ENCODE results near the gene PHLDB2. TPM values are rescaled to one million over a fixed set of nuclear protein-coding genes. Genes with fewer than 3 reads are reported as not detected.
"Not testable (repeated sequence)": the region's sequence is repeated elsewhere in the genome, so short reads cannot be mapped to it uniquely, and the experiment has no call there.

PHLDB2 gene
- total RNA-seq, 1 donor from 2014 or later: 2.5 TPM

GRCh38 chr3:111813979-111814378, 45.1 kb upstream of the PHLDB2 start:
- no peak overlapping the region for H3K4me3 Mint-ChIP-seq
- no peaks in the 10 kb centered on the region for H3K4me1 Mint-ChIP-seq
- no peaks in the 10 kb centered on the region for H3K36me3 Mint-ChIP-seq (ENCODE audit: low read depth)
- H3K9me3 Mint-ChIP-seq: peaks cover 15% of the 10 kb centered on the region
- intact Hi-C loops (cut with micrococcal nuclease): no loop called here
- POLR2A ChIA-PET: no interaction called here
- CTCF ChIA-PET: no interaction called here
- DNase-seq (no peak), ATAC-seq (ENCODE audit: low read depth) (no peak)
- H3K27me3 Mint-ChIP-seq: peaks cover 10% of the 10 kb centered on the region
- H3K27ac Mint-ChIP-seq: no peak overlapping the region
- TF ChIP-seq CTCF (IDR thresholded peaks at IDR 0.05): no peak

- H3K4me3 Mint-ChIP-seq; H3K27me3 Mint-ChIP-seq; ATAC-seq (ENCODE audit: low read depth); DNase-seq; H3K4me1 Mint-ChIP-seq; H3K36me3 Mint-ChIP-seq (ENCODE audit: low read depth); POLR2A ChIA-PET; H3K27ac Mint-ChIP-seq; intact Hi-C loops (cut with micrococcal nuclease); CTCF ChIA-PET: not testable (repeated sequence)
- H3K9me3 Mint-ChIP-seq: peaks cover 18% of the 10 kb centered on the region
Measured at GRCh38 chr3:111816771-111817170, 42.3 kb upstream of the PHLDB2 start.

DNA sequence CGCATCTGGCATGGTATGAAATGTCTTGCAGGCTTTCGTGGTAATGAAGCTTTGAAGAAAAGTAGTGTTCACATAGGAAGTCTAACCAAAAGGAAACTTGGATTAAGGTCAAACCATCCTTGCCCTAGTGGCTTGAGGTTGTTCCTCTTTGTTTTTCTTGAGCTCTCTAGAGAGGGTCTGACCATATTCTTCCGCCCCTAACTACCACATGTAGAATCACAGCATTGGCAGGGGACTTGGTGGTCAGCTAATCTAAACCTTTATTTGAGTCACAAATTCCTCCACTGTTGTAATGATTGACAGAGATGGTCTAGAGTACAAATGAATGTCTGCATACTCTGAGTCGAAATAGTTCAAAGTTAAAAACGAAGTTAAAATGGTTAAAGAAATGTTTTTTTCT, 39.1 kb upstream of the PHLDB2 start:
- H3K4me1 Mint-ChIP-seq: no peaks in the 10 kb centered on the region
- intact Hi-C loops (cut with micrococcal nuclease): no loop called here
- H3K4me3 Mint-ChIP-seq: no peak overlapping the region
- peaks cover 10% of the 10 kb centered on the region for H3K27me3 Mint-ChIP-seq
- no peaks in the 10 kb centered on the region for H3K36me3 Mint-ChIP-seq (ENCODE audit: low read depth)
- H3K27ac Mint-ChIP-seq: no peak overlapping the region
- ChIA-PET POLR2A (no interaction called here), CTCF (no interaction called here)
- TF ChIP-seq CTCF (IDR thresholded peaks at IDR 0.05): no peak
- ATAC-seq (ENCODE audit: low read depth) (no peak), DNase-seq (no peak)
- H3K9me3 Mint-ChIP-seq: peaks cover 17% of the 10 kb centered on the region

GRCh38 chr3:111820651-111821050, 38.4 kb upstream of the PHLDB2 start:
- Mint-ChIP-seq H3K4me1 (no peaks in the 10 kb centered on the region), H3K27ac (no peak overlapping the region), H3K9me3 (peaks cover 10% of the 10 kb centered on the region), H3K4me3 (no peak overlapping the region), H3K27me3 (peaks cover 10% of the 10 kb centered on the region), H3K36me3 (ENCODE audit: low read depth) (no peaks in the 10 kb centered on the region)
- TF ChIP-seq CTCF (IDR thresholded peaks at IDR 0.05): no peak
- intact Hi-C loops (cut with micrococcal nuclease): no loop called here
- ATAC-seq (ENCODE audit: low read depth) (no peak), DNase-seq (no peak)
- CTCF ChIA-PET: no interaction called here
- POLR2A ChIA-PET: no interaction called here

DNA sequence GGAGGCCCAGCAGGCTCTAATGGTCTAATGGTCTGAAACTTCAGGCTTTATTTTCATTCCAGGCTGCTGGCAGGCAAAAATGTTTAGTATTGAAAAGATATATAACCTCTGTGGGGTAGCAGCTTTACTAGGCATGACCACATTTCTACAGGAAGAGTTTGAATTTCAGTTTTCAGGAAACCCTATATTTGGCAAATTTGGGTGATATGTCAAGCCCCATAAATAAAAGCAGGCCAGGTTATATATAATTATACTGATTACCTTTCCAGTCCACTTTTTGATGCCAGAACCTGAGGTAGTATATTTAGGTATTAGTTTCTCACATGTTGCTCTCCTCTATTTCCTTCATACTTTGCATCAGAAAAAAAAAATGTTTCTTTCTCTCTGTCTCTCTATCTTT, 37.2 kb upstream of the PHLDB2 start:
- Mint-ChIP-seq H3K9me3 (peaks cover 5% of the 10 kb centered on the region), H3K4me1 (no peaks in the 10 kb centered on the region), H3K4me3 (no peak overlapping the region), H3K36me3 (ENCODE audit: low read depth) (no peaks in the 10 kb centered on the region), H3K27ac (no peak overlapping the region), H3K27me3 (peaks cover 5% of the 10 kb centered on the region)
- ChIA-PET POLR2A (no interaction called here), CTCF (no interaction called here)
- ATAC-seq (ENCODE audit: low read depth) (no peak), DNase-seq (no peak)
- intact Hi-C loops (cut with micrococcal nuclease): no loop called here
- no peak for TF ChIP-seq CTCF (IDR thresholded peaks at IDR 0.05)

DNA sequence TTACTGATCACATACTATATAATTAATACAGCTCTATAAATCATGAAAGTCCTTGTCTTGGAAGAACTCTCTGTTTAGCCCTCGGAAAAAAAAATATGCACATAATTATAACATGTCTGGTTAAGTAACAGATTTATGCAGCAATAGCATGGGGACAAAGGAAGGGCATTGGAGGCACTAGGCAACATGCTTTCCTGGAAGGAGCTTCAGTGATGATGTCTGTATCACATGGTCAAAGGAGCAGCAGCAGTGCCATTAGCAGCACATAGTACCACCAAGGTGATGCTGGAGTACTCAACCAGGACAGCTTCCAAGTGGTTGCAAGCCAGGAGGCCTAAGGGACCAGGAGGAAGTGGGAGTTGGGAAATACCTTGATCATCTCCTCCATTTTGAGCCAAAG, 36.3 kb upstream of the PHLDB2 start:
- ChIA-PET CTCF (no interaction called here), POLR2A (no interaction called here)
- no peak for ATAC-seq (ENCODE audit: low read depth)
- intact Hi-C loops (cut with micrococcal nuclease): no loop called here
- no peak for DNase-seq
- Mint-ChIP-seq H3K27ac (no peak overlapping the region), H3K9me3 (peaks cover 2% of the 10 kb centered on the region), H3K36me3 (ENCODE audit: low read depth) (no peaks in the 10 kb centered on the region), H3K4me1 (no peaks in the 10 kb centered on the region), H3K27me3 (peaks cover 4% of the 10 kb centered on the region), H3K4me3 (no peak overlapping the region)
- TF ChIP-seq CTCF (IDR thresholded peaks at IDR 0.05): no peak
